ENCODE data around the gene CHSY1.
A peak's percentile ranks its signal among the peaks of the same experiment; 100 is the strongest.
"Not testable (repeated sequence)": the region's sequence is repeated elsewhere in the genome, so short reads cannot be mapped to it uniquely, and the experiment has no call there.

The CHSY1 gene

DNA sequence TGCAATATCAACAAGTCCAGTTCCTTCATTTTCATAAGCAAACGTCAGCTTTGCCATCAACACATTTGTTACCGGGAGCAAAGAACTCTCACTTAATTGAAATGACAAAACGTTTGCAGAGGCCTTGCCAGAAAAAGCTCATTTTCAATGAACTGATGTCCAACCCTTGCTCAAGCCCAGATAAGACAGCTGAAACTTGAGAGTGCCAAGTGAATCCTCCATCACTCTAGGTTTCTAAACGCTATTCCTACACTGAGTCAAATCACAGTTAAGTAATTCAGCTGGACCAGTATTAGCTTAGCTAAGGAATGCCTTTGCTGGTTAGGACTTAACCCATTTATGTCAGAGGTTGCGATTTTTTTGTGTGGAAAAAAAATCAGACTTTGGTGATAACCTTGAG lies 11.5 kb downstream of the CHSY1 start:
- peaks cover 24% of the 10 kb centered on the region for H3K36me3 Mint-ChIP-seq
- H3K4me1 Mint-ChIP-seq = peaks cover 78% of the 10 kb centered on the region
- no peaks in the 10 kb centered on the region for H3K9me3 Mint-ChIP-seq
- no peaks in the 10 kb centered on the region for H3K27me3 Mint-ChIP-seq
- no peak overlapping the region for H3K4me3 Mint-ChIP-seq
- no peak overlapping the region for H3K27ac Mint-ChIP-seq

DNA sequence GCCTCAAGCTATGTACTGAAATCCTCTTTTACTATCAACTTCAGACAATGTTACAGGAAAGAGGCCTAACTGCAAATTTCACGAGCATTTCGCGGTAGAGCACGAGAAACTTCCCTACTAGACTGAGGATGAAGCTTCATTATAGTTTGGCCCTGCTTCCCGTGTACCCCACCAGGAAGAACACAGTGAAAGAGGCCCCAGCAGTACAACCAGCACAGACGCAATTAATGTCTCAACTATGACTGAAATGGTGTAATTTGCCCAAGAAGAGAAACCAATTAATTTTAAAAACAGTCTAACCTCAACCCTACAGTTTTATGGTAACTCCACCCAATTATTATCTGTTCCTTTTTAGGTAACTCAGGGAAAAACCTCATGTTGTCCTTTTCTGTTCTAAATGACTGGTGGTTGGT lies 12.1 kb downstream of the CHSY1 start:
- H3K27me3 Mint-ChIP-seq = no peaks in the 10 kb centered on the region
- no peaks in the 10 kb centered on the region for H3K9me3 Mint-ChIP-seq
- peaks cover 25% of the 10 kb centered on the region for H3K36me3 Mint-ChIP-seq
- peaks cover 76% of the 10 kb centered on the region for H3K4me1 Mint-ChIP-seq
- peak overlapping the region; percentile 60 for H3K4me3 Mint-ChIP-seq
- peak overlapping the region; percentile 71 for H3K27ac Mint-ChIP-seq

DNA sequence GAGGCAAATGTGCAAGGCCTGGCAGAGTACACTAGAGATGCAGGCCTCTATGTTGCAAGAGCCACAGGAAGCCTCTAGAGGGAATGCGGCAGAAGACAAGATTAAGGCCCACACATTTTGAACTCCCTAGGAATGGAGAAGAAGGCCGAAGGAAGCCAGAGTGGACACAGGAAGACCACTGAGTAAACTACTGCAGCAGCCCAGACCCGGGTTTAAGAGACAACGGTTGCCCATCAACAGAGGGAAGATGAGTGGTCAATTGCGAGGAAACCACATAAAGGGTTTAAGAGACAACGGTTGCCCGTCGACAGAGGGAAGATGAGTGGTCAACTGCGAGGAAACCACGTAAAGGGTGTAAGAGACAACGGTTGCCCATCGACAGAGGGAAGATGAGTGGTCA lies 14.6 kb downstream of the CHSY1 start:
- Mint-ChIP-seq H3K4me3 (no peak overlapping the region), H3K36me3 (peaks cover 36% of the 10 kb centered on the region), H3K4me1 (peaks cover 73% of the 10 kb centered on the region), H3K27ac (peak overlapping the region; percentile 65), H3K27me3 (no peaks in the 10 kb centered on the region), H3K9me3 (no peaks in the 10 kb centered on the region)

DNA sequence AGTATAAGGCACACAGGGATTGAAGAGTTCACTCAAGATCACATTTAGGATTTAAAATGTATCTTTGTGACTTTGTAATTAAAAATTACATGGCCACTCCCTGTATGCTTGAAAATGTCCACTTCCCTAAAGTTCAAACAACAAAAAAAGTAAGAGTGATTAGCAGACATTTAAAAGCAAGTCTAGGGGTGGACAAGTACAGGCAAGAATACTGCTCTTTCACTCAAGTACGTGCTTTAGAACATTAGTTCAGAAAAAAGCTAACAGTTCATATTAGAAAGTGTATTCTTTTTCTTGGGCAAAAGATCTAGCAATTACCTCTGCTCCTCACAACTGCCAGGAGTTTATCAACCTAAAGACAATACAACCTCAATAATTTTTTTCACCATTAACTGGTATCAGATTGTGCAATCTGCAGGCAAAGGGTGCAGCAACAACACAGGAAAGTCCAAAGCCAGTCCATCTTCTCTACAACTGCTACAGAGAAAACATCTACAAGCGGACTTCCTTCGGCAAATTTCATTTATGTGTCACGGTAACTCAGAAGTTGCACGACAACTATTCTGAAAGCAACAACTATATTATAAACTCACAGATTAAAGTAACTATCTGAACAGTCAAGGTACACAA lies 18.1 kb downstream of the CHSY1 start:
- no peak overlapping the region for H3K27ac Mint-ChIP-seq
- H3K4me1 Mint-ChIP-seq = peaks cover 68% of the 10 kb centered on the region
- H3K9me3 Mint-ChIP-seq = peaks cover 6% of the 10 kb centered on the region
- no peak overlapping the region for H3K4me3 Mint-ChIP-seq
- H3K27me3 Mint-ChIP-seq = no peaks in the 10 kb centered on the region
- peaks cover 51% of the 10 kb centered on the region for H3K36me3 Mint-ChIP-seq

DNA sequence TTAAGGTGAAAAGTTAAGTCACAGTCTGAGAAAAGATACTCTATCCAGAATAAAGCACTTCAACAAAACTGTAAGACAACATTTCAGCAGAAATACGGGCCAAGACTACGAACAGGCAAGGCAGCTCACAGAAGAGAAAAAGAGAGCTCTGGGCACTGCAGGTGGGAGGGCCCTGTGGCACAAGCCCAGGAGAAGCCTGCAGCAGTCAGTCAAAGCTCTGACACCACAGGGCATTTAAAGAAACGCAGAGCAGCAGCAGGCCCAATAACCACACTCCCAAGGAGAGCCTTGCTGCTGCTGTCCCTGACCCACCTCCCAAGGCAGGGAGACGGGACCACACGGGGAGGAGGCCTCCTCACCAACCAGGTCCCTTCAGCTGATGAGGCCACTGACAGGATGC lies 19.2 kb downstream of the CHSY1 start:
- Mint-ChIP-seq H3K27me3 (no peaks in the 10 kb centered on the region), H3K36me3 (peaks cover 60% of the 10 kb centered on the region), H3K4me1 (peaks cover 69% of the 10 kb centered on the region), H3K9me3 (peaks cover 17% of the 10 kb centered on the region), H3K27ac (no peak overlapping the region), H3K4me3 (no peak overlapping the region)

DNA sequence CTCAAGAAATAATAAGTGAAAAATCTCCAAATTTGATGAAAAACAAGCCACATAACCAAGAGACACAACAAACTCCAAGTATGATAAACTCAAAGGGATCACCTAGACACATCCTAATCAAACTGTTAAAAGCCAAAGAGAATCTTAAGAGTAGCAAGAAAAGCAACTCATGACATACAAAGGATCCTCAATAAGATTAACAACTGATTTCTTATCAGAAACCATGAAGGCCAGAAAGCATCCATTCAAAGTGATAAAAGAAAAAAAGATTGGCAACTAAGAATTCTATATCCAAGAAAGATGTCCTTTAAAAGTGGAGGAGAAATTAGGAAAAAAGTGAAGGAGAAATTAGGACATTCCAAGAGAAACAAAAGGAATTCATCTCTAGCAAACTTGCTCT lies 23.5 kb downstream of the CHSY1 start:
- Mint-ChIP-seq H3K27me3 (no peaks in the 10 kb centered on the region), H3K4me1 (peaks cover 76% of the 10 kb centered on the region), H3K4me3 (peak overlapping the region; percentile 17), H3K36me3 (peaks cover 60% of the 10 kb centered on the region), H3K27ac (peak overlapping the region; percentile 71), H3K9me3 (peaks cover 19% of the 10 kb centered on the region)

DNA sequence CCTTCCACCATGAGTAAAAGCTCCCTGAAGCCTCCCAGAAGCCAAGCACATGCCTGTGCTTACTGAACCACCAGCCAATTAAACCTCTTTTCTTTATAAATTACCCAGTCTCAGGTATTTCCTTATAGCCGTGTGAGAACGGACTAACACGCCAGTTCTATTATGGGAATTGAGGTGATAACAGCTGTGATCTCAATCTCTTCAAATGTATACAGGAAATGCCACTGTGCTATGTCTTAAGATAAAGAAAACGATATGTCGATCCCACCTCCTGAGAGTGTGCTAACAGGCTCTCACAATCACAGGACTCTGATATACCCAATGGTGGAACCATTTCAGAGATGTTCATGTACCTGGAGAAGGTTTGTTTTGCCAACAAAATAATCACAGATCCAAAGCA lies 26.2 kb downstream of the CHSY1 start:
- H3K27me3 Mint-ChIP-seq = no peaks in the 10 kb centered on the region
- peak overlapping the region; percentile 23 for H3K4me3 Mint-ChIP-seq
- H3K4me1 Mint-ChIP-seq = peaks cover 67% of the 10 kb centered on the region
- H3K27ac Mint-ChIP-seq = peak overlapping the region; percentile 41
- H3K9me3 Mint-ChIP-seq = peaks cover 19% of the 10 kb centered on the region
- H3K36me3 Mint-ChIP-seq = peaks cover 47% of the 10 kb centered on the region

- no peak overlapping the region for H3K27ac Mint-ChIP-seq
These were observed 29.9 kb downstream of the CHSY1 start for GRCh38 chr15:101221902-101222301.

GRCh38 chr15:101220060-101220459 lies 31.8 kb downstream of the CHSY1 start:
- Mint-ChIP-seq H3K27me3 (no peaks in the 10 kb centered on the region), H3K36me3 (peaks cover 38% of the 10 kb centered on the region), H3K9me3 (no peaks in the 10 kb centered on the region), H3K4me3 (no peak overlapping the region), H3K27ac (peak overlapping the region; percentile 0), H3K4me1 (peaks cover 72% of the 10 kb centered on the region)

More at GRCh38 chr15:101221902-101222301, 29.9 kb downstream of the CHSY1 start:
- Mint-ChIP-seq H3K36me3 (peaks cover 38% of the 10 kb centered on the region), H3K4me3 (peak overlapping the region; percentile 8), H3K27me3 (no peaks in the 10 kb centered on the region), H3K9me3 (no peaks in the 10 kb centered on the region), H3K4me1 (peaks cover 69% of the 10 kb centered on the region)

DNA sequence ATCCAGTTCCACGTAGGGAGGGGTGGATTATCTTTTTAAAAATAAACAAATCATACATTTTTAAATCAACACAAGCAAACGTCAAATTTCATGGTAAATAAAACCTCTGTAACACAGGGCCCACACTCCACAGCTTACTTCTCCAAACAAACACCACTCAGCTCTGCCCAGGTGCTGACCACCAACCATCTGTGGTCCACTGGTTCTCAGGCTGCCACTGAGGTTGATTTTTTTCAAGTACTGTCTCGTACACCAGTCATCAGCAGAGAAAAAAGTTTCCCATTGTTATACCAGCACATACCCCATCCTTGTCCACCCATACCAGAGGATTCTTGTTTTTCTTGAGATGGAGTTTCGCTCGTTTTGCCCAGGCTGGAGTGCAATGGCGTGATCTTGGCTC lies 32.4 kb downstream of the CHSY1 start:
- no peaks in the 10 kb centered on the region for H3K27me3 Mint-ChIP-seq
- no peaks in the 10 kb centered on the region for H3K9me3 Mint-ChIP-seq
- no peak overlapping the region for H3K4me3 Mint-ChIP-seq
- no peak overlapping the region for H3K27ac Mint-ChIP-seq
- peaks cover 37% of the 10 kb centered on the region for H3K36me3 Mint-ChIP-seq
- peaks cover 70% of the 10 kb centered on the region for H3K4me1 Mint-ChIP-seq

- Mint-ChIP-seq H3K4me1 (peaks cover 78% of the 10 kb centered on the region), H3K27ac (peak overlapping the region; percentile 1)
These were observed 34.4 kb downstream of the CHSY1 start for GRCh38 chr15:101217446-101217845.

DNA sequence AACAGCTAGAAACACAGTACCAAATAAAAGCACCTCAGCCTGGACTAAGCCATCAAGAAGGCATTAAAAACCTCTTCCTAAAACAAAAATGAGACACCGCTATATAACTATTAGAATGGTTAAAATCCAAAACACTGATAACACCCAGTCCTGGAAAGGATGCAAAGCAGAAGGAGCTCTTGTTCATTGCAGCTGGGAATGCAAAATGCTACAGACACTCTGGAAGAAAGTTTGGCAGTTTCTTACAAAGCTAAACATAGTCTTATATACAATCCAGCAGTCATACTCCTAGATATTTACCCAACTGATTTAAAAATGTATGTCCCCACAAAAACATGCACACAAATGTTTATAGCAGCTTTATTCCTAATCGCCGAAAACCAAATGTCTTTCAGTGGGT lies 35.7 kb downstream of the CHSY1 start:
- Mint-ChIP-seq H3K27ac (no peak overlapping the region), H3K4me3 (no peak overlapping the region), H3K4me1 (peaks cover 84% of the 10 kb centered on the region)

More at GRCh38 chr15:101217446-101217845, 34.4 kb downstream of the CHSY1 start:
- H3K36me3 Mint-ChIP-seq = peaks cover 33% of the 10 kb centered on the region
- H3K9me3 Mint-ChIP-seq = no peaks in the 10 kb centered on the region
- H3K27me3 Mint-ChIP-seq = no peaks in the 10 kb centered on the region
- H3K4me3 Mint-ChIP-seq = no peak overlapping the region

DNA sequence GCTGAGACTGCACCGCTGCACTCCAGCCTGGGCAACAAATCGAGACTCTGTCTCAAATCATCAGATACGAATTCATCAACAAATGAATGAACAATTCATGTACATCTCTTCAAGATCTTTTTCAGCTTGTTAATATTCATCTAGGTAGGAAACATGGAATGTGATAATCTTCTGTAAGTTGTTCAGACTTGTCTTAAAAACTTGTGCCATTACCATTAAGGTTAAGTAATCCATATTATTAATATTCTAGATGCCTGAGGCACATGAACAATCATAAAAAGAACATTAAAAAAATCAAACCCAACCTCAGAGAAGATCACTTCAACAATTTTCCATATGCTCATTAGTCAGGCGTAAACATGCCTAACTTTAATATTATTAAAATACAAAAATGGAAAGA lies 36.2 kb downstream of the CHSY1 start:
- Mint-ChIP-seq H3K27me3 (no peaks in the 10 kb centered on the region), H3K4me1 (peaks cover 83% of the 10 kb centered on the region), H3K9me3 (no peaks in the 10 kb centered on the region), H3K4me3 (no peak overlapping the region), H3K36me3 (peaks cover 30% of the 10 kb centered on the region), H3K27ac (peak overlapping the region; percentile 26)

More for the DNA sequence above, 35.7 kb downstream of the CHSY1 start:
- no peaks in the 10 kb centered on the region for H3K9me3 Mint-ChIP-seq
- peaks cover 30% of the 10 kb centered on the region for H3K36me3 Mint-ChIP-seq
- H3K27me3 Mint-ChIP-seq = no peaks in the 10 kb centered on the region

- Mint-ChIP-seq H3K36me3 (peaks cover 23% of the 10 kb centered on the region), H3K4me1 (peaks cover 86% of the 10 kb centered on the region), H3K27ac (peak overlapping the region; percentile 53)
- H3K27me3 Mint-ChIP-seq, H3K4me3 Mint-ChIP-seq, H3K9me3 Mint-ChIP-seq: not testable (repeated sequence)
These were observed 37.3 kb downstream of the CHSY1 start for GRCh38 chr15:101214435-101215097.

- Mint-ChIP-seq H3K4me3 (no peak overlapping the region), H3K27me3 (no peaks in the 10 kb centered on the region), H3K9me3 (no peaks in the 10 kb centered on the region), H3K4me1 (peaks cover 91% of the 10 kb centered on the region), H3K27ac (no peak overlapping the region), H3K36me3 (peaks cover 27% of the 10 kb centered on the region)
These were observed 38.3 kb downstream of the CHSY1 start for GRCh38 chr15:101213570-101213969.

DNA sequence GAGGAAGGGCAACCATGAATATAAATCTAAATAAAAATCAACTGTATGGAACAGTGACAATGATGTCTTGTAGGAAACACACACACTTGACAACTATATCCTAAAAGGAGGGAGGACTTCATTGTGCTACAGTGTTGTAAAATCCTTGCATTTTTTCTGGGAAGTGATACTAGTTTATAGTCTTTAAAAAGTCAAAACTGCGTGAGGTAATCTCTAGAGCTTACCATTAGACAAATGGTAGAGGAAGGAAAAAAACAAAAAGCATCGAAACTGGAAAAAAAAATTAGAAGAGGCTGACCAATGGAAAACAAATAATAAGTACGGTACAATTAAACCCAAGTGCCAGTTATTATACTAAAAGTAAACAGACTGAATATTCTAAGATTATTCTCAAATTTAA lies 38.7 kb downstream of the CHSY1 start:
- Mint-ChIP-seq H3K4me3 (no peak overlapping the region), H3K9me3 (no peaks in the 10 kb centered on the region), H3K27ac (peak overlapping the region; percentile 19), H3K27me3 (no peaks in the 10 kb centered on the region), H3K4me1 (peaks cover 93% of the 10 kb centered on the region), H3K36me3 (peaks cover 27% of the 10 kb centered on the region)

Data from activated naive CD4-positive, alpha-beta T cell treated with anti-CD3 and anti-CD28 coated beads, Interleukin-2, amount 50 U/mL, for 24 hours (primary cell).